ENCODE measurements around the gene RGS10.
"Not testable (repeated sequence)": the region's sequence is repeated elsewhere in the genome, so short reads cannot be mapped to it uniquely, and the experiment has no call there.

Gene RGS10

DNA sequence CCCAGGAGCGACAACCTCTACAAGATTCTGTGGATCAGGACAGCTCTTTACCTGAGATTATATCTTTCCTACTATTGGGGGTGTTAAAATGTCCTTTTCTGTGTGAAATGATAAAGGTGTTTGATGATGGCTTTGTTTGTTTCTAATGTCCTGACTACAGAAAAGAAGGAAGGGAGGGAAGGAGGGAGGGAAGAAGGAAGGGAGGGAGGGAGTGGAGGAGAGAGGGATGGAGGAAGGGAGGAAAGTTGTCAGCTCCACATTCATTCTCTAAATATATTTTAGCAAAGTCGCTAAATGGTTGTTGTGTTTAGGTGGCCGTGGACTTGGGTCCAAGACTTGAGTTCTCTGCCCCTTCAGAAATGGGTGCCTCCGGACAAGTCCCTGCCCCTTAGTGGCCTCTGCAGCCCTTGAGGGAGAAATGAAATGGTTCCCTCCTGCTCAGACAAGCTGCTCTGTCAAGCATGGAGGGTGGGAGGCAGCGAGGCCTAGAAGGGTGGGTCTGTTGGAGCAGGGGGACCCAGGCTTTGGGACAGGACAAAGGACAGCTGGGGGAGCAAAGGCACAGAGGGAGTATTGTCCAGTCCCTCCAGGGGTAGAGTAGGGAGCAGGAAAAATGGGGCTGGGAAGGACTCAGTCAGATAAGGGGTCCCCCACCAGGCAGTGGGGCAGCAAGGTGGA is 4.4 kb downstream of the RGS10 start:
- DNase-seq, result no peak

DNA sequence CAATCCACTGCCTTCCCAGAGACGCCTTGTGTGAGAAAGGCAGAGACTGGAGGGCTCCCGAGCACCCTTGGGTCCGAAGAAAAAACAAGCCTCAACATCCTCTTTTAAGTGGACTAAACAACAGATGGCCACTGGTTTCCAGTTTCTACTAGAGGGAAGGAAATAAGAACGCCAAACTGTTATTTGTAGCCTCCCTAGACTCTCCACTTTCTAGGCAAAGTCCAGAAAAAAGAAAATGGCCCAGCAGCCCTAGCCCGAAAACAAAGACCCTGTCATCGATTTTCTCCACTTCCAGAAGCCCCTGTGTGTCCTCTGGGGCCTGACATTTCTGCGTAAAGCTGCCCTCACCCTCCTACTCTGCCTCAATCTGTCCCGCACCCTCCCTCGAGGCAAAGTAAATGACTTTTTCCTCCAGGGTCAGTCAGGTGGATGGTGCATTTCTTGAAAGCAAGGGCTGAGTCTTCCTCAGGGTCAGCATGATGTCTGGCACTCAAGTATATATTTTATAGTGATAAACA is 6.0 kb downstream of the RGS10 start:
- DNase-seq, result no peak

DNA sequence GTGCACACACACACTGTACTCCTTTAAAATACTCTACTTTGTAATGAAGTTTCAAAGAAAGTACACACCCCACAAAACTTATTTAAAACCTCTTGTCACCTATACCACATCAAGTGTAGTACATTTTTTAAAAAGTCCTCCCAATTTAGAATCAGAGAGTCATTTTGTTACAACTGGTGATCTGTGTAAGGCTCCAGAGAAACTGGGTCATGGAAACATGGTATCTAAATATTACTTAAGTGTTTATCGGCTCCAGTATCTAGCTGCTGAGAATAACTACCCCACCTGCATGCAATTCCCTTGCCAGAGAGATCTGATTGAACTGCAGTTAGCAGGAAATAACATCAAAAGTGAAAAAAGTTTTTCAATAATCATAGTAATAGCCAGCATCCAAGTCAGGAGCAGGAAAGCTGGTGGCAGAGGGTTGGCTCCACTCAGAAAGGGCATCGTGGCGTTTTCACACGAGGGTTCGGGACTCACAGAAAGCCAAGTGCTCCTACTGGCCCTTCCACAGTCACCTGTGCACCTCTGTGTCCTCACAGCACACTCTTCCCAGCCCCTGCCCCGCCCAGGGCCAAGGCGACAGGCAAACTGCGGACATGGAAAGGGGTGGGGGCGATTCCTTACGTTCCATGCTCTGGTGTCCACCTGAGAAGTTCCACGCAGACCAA is 6.5 kb downstream of the RGS10 start:
- DNase-seq, result no peak

DNA sequence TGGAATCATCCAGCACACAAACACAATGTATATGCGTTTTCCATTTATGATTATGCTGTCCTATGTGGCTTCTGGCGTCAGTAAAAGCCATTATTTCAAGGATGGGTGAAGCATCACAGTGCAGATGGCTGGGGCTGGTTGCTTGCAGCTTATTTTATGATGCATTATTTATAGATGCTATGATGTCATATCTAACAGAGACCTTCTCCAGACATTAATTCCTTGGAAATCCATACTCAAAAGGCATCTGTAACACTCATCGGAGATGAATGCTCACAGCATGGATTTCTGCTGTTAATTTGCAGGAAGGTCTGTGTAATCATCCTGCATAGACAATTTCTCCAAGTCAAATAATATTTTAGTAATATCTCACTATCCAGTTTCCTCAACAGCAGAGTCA is 7.2 kb downstream of the RGS10 start:
- DNase-seq, result no peak

DNA sequence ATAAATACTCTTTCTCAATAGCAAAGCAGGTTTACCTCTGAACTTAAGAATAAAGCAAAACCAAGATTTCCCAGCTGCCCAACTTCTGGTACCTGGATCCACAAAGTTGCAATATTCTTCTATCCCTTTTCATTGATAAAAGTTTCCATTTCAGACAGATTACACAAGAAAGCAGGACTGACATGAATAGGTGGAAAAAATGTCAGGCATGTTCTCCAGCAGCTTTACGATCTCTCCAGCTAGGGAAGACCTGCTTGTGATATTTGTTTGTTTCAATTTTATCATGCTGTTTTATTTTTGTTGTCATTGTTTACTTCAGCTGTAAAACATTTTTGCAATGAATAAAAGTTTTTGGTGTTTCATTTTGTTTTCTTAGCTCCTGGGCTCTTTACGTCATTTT is 9.0 kb downstream of the RGS10 start:
- no peak for DNase-seq

DNA sequence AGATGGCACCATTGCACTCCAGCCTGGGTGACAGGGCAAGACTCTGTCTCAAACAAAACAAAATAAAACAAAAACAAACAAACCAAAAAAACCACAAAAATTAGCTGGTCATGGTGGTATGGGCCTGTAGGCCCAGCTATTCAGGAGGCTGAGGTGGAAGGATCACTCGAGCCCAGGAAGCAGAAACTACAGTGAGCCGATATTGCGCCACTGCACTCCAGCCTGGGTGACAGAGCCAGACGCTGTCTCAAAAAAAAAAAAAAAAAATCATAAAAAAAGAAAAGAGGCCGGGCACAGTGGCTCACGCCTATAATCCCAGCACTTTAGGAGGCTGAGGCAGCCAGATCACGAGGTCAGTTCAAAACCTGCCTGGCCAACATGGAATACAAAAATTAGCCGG is 9.7 kb downstream of the RGS10 start:
- DNase-seq, result not testable (repeated sequence)

DNA sequence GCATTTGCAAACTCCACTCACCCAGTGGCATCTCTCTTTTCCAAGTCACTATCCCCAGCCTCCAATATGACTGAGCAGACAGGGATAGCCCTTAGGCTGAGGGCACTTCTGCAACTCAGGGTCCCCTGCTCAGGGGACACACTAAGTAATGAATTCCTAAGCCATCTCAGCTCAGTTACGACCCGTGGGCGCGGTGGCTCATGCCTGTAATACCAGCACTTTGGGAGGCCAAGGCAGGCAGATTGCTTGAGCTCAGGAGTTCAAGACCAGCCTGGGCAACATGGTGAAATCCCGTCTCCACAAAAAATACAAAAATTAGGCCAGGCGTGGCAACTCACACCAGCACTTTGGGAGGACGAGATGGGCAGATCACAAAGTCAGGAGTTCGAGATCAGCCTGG is 10.3 kb downstream of the RGS10 start:
- not testable (repeated sequence) for DNase-seq

DNA sequence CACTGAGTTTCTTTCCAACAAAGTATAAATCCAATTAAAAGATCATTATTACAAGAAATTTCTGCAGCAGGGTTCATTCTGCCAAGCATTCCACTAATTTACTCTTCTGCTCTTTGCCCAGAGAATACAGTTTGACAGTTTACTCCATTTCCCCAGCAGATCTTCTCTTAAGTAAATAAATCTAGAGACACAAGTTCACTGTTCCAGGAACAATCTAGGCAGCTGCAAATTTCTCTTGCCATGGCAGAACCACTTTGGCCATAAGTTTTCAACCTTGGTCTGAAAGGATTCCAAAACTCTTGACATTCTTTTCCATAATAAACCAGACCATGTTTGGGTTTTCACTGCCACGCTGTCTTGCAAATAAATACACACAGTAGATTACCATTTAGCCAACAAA is 11.5 kb downstream of the RGS10 start:
- DNase-seq, result no peak

DNA sequence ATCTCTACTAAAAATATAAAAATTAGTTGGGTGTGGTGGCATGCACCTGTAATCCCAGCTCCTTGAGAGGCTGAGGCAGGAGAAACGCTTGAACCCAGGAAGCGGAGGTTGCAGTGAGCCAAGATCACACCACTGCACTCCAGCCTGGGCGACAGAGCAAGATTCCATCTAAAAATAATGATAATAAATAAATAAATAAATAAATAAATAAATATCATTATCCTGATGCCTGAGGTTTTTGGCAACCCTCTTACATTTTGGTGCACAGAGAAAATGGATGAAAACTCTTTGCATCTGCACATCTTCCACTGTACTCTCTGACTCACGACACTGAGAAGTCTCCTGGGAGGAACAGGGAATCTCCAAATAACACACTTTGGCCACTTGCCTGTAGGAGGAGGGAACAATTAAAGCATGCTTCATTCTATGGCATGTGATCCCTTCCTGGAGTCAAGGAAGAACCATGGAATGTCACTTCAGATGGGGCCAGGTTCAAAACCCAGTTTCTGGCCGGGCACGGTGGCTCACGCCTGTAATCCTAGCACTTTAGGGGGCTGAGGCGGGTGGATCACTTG is 13.8 kb downstream of the RGS10 start:
- not testable (repeated sequence) for DNase-seq

DNA sequence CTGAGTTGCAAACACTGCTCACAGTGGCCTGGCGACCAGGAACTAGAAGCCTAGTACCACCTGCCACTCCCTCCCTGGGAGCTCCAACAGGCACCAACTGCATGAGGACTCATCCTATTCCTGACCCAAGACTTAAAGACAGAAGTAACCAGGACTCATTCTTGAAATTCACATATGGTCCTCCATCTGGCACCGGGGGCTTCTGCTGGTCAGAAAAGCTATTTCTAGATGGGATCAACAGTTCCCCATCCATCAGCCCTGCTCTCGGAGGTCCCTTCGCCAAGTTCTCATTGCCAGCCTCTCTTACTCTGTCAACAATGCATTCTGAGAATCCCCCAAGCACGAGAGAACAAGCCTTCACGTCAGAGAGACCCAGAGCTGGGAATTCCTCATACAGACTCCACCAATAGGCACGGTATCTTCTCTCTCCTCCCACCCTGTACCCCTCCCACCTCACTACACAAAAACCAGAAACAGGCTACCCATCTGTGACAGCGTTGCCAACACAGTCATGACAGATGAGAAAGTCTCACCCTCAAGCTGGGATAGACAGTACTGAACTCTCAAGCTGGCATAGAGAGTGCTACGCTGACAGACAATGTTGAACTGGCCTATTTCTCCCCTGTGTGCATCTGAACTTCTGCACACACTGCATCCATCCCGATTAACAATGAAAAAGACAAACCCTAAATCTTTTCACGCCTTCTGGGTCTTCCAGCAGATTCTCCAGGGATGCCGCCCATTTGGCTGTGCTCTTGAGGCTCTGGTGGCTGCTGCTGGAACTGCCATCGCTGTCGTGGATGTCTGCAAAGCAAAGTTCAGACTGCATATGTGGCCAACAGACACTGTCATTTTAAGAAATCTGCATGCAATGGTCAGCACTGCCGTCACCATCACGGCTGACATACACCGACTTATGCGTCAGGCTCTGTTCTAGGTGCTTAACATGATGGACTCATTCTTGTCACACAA is 15.6 kb downstream of the RGS10 start:
- DNase-seq, result no peak

DNA sequence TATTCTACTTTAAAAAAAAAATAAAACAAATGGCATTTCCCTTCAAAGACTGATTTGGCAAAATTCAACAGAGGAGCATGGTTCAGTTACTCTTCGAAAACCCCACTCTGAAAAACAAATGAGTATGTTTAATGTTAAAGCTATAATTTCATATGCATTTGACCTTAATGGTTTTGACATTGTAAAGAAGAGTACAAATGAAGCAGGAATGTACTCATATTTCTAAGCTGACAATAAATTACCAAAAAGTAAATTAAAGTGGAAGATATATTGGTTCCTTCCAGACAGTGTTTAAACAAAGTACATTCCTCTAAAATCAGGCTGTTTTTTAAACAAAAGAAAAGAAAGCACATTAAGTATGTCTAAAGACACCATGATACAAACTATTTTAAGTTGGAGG is 16.4 kb downstream of the RGS10 start:
- no peak for DNase-seq

DNA sequence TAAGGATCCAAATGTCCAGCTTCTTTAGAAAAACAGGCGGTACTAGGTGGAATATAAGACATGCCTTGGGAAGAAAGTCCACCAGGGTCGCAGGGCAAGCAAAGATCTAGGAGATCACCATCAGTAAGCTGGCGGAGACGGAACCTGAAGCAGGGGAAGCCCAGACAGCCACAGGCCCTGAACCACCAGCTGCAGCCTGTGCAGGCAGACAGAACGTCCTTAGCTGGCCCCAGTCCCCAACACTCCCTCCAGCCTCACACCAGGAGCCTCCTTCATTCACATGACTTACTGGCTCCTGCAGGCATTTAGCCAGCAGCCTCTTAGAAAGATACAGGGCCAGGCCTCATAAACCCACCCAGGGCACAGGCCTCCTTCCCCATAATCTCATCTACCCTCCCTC is 17.4 kb downstream of the RGS10 start:
- DNase-seq, result no peak

DNA sequence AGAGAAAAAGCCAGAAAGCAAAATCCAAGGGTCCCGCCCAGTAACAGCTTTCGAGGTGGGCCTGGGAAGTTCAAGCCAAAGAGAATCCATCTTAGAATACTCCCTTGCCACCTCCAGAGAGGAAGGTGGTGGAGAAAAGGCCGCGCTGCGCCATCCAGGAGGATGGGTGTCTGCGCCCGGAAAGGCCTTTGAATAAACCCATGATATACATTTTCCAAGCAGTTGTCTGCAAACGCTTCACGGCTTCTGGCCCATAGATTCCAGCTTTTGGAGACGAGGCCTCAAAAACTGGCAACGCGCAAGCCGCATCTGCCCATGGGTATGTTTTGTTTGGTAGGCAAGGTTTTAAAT is 17.8 kb downstream of the RGS10 start:
- no peak for DNase-seq

DNA sequence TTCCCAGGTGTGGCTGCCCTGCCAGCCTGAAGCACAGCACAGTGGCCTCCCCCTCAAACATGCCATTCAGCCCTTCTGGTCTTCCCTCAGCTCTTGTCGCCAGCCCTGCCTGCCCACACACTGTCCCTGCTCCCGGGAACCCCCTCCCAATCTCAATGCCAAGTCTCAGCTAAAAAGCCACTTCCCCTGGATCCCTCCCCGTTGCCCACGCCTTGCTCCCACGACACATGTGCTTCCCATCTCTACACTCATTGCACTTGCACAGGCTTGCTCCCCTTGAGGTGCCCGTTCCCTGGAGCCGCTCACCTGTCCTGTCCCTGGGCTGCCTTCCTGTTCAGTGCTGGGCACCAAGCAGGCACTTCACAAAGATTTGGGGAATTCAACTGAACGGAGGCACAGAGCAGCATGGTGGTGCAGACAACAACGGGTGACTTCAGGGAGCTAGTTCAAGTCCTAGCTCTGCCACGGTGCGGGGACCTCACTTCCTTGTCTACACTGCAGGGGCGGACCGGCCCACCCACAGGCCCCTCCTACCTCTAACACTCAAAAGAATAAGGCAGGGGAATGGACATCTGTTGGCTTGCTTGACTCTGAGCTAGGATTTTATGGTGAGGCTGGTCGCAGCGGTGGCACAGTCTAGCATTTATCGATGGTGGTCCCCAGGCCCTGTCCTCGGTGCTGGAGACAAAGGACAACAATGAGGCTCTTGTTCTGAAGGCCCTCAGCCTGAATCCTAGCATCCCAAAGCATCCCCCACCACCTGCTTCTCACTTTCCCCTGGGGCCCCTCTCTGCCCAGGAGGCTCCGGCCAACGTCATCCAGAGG is 18.4 kb downstream of the RGS10 start:
- no peak for DNase-seq

DNA sequence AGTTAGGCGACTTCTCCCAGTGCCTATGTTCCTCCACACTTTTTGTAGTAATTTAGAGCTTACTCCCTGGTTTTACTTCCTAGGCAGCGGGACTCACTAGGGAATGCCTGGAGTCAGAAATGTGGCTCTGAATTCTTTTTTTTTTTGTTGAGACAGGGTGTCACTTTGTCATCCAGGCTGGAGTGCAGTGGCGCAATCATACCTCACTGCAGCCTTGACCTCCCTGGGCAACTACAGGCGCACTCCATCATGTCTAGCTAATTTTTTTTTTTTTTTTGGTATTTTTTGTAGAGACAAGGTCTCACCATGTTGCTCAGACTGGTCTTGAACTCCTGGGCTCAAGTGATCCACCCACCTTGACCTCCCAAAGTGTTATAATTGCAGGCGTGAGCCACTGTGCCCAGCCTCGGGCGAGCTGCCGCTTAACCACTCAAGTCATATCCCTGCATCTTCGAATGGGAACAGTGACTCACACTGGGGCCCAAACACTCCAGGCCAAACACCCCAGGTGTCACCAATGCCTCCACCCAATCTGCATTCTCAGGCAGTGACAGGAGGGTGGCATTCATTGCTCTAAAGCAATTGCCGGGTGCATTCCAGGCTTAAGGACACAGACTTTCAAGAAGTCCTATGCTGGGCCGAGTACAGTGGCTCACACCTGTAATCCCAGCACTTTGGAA is 19.6 kb downstream of the RGS10 start:
- no peak for DNase-seq

DNA sequence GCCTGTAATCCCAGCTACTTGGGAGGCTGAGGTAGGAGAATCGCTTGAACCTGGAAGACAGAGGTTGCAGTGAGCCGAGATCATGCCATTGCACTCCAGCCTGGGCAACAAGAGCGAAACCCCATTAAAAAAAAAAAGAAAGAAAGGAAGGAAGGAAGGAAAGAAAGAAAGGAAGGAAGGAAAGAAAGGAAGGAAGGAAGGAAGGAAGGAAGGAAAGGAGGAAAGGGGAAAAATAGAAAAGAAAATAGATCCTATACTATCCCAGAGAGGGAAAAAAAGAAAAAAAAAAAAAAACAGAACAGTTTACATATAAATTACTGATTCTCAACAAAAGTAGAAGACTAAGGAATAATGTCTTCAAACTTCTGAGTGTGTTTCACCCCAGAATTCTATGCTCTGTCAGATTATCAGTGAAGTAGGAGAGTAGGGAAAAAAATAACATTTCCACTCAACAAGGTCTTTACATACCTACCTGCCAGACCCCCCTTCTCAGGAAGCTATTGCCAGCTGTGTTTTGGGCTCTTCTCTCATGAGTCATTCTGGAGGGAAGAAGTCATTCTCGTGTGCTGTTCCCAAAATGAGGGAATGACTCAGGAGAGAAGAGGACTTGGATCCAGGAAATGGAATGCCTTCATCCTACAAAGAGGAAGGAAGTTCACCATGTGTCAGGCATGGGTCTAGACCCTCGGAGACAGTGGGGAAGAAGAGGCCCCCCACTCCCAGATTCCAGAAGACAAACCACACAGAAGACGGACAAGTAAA is 20.9 kb downstream of the RGS10 start:
- DNase-seq, result no peak

DNA sequence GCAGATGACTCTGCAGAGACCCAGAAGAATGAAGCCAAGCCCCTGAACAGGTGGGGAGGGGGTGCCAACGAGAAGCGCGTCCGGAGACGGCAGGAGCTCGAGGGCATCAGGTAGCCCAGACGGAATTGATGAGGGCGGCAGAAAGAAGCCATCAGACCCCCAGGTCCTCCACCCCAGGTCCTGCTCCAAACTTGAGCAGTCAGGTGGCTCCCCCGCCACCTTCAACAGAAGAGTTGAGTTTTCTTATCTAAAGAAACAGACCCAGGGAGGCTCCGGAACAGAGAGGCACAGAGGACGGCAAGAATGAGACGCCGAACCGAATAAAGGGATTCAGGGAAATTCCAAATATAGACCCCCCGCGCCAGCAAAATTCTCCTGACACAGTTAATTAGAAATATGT is 22.2 kb downstream of the RGS10 start:
- no peak for DNase-seq

DNA sequence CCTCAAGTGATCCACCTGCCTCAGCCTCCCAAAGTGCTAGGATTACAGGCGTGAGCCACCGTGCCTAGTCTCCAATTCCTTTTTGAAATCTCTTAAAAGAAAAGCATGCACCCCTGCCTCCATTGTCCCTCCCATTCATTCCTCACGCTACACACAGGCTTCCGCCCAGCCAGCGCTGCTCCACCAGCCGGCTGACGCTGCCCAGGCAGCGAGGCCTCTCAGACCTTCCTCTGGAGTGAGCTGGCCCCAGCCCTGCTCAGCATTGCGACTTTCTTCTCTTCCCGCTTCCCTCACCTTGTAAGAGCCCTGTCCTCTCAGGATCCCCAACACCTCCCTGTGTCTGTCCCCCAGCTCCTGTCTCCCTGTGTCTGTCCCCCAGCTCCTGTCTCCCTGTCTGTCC is 23.6 kb downstream of the RGS10 start:
- no peak for DNase-seq

DNA sequence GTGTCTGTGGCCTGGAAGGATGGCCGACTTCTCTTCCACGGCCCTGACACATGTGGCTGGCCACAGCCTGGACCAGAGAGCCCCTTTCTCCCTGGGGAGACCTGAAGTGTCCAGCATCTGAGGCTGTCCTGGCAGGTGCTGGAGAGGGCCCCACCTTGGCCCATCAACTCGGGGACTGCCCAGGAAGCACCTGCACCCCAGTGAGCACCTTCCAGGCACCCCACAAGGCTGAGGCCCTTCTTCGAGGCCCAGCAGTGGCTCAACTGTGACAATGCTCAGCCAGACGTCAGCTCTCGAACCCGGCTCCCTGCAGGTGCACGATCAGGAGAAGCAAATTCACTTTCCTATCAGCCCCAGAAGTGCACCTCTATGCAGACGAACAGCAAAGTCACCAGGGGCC is 24.3 kb downstream of the RGS10 start:
- no peak for DNase-seq

DNA sequence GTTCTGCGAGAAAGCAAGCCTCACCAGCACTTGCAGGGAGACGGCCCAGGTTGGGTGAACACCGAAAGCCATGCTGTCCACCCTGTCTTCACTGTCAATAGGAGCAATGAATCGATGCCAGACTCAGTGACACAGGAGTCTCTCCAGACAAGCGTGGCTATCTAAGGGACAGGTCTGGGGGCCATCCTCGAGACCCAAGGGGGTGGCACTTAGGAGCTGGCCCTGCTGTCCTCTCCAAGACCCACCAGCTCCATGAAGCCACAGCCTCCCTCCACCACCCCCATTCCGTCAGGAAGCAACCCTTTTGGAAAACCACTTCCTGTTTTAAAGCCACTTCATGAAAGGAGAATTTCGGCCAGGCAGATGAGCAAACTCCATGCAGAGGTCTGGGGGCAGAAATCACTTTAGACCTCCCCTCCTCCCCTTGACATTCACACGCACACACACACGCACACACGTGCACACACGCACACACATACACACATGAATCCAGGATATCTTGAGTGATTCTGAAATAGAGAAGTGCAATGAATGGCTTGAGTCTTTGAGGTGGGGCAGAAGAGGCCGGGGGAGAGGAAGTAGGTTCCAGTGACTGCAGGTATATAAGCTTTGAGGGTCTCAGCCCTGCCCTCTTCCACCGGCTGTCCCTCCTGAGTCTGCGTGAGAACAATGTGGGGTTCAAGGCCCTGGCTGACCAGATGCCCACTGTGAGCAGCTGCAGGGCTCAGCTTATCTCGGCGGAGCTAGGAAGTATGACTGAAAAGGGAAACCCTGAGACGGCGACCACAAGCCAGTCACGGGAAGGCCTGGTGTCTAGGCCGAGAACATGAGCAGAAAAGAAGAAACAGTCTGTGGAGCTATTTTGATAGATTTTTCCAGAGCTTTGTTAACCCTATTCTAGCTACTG is 25.0 kb downstream of the RGS10 start:
- no peak for DNase-seq

Data from DMS79 (cell line).